Sigmoid colon (tissue), 4 donors: ENCODE data around the gene ARSJ.

Experiments used
- CTCF ChIP-seq, 4 experiments: fragments of 450-650 bp in 3 of 4; fragments of 200-600 bp in 1 of 4; IDR thresholded peaks; one replicate each; pipeline ENCODE4 v1.5.1; 2016 to 2019; ENCODE audit warnings: antibody characterized with exemption in 4 of 4, mild to moderate bottlenecking in 3 of 4, moderate library complexity in 2 of 4
- POLR2A ChIP-seq, 2 donors: fragments of 450-650 bp; IDR thresholded peaks; one replicate each; pipeline ENCODE4 v1.6.1; 2016; ENCODE audit warnings: antibody characterized with exemption in 2 of 2, mild to moderate bottlenecking in 2 of 2, moderate library complexity in 2 of 2
- POLR2AphosphoS5 ChIP-seq, 4 donors: sonication (generic); formaldehyde crosslinking; IDR thresholded peaks; one replicate each; pipeline ENCODE4 v1.6.1; 2017; ENCODE audit warnings: antibody characterized with exemption in 4 of 4

DNA sequence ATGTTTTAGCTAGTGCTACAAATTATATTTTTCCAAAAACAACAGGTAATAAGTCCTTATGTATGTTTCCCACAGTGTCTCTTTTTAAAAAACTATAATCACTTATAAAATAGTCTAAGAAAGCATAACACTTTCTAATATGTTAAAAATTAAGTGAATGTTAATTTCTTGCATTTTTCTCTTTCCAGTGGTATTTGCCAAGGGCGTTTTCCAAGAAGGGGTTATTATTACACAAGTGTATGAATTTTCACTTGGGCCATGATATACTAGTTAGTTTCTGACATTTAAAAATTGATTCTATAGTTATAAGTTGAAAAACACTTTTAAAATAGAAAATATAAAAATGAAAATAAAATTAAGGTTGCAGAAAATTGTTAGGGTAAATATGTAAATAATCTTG, 74.6 kb downstream of the ARSJ start:
- TF ChIP-seq CTCF (IDR thresholded peaks at IDR 0.05) (no peak), POLR2A (IDR thresholded peaks at IDR 0.05) (no peak), POLR2AphosphoS5 (IDR thresholded peaks at IDR 0.05) (no peak)
